ENCODE measurements around the gene RBM39.

DNA sequence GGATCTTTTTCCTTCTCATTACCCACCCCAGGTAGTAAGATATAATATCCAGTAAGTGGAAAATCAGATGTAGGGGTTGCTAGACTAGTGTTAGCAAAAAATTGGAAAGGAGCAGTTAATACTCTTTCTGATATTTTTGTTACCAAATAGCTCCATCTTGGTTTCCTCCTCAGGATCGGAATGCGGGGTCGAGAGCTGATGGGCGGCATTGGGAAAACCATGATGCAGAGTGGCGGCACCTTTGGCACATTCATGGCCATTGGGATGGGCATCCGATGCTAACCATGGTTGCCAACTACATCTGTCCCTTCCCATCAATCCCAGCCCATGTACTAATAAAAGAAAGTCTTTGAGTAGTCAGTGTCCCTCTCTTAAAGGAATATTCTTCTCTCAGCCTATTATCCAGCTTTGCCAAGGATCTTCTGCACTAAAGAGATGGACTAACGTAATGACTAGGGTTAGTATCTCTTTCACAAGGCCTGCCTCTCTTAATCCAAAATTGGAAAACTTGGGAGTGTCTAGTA is 41.4 kb downstream of the RBM39 start:
- TF ChIP-seq, protein P1, sequence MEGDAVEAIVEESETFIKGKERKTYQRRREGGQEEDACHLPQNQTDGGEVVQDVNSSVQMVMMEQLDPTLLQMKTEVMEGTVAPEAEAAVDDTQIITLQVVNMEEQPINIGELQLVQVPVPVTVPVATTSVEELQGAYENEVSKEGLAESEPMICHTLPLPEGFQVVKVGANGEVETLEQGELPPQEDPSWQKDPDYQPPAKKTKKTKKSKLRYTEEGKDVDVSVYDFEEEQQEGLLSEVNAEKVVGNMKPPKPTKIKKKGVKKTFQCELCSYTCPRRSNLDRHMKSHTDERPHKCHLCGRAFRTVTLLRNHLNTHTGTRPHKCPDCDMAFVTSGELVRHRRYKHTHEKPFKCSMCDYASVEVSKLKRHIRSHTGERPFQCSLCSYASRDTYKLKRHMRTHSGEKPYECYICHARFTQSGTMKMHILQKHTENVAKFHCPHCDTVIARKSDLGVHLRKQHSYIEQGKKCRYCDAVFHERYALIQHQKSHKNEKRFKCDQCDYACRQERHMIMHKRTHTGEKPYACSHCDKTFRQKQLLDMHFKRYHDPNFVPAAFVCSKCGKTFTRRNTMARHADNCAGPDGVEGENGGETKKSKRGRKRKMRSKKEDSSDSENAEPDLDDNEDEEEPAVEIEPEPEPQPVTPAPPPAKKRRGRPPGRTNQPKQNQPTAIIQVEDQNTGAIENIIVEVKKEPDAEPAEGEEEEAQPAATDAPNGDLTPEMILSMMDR (IDR thresholded peaks at IDR 0.05; ENCODE audit: low read depth, low read length), result no peak
- TF ChIP-seq EZH2phosphoT487 (IDR thresholded peaks at IDR 0.05; ENCODE audit: low read depth), result no peak
